HEK293 (cell line): ENCODE measurements around the gene HNF1B.

Source experiments
- CTCF ChIA-PET: fragments of 350-600 bp; formaldehyde crosslinking; extraction: SDS; loops from one replicate; lab custom pipeline; 2021; ENCODE audit warnings: antibody characterized with exemption; lab: Yijun Ruan, JAX
- POLR2A ChIA-PET: fragments of 300-600 bp; formaldehyde crosslinking; extraction: SDS; loops from one replicate; lab custom pipeline; 2020; ENCODE audit warnings: antibody characterized with exemption, inconsistent platforms; lab: Yijun Ruan, JAX
- H3K27ac ChIP-seq: fragments of 200-500 bp; sonication (Bioruptor generic); 2 replicates; pipeline ENCODE4 v1.5.1; 2014; ENCODE audit warnings: low read depth, low read length, control low read depth, inconsistent platforms; ENCODE audit errors: extremely low read depth
- H3K36me3 ChIP-seq, 2 experiments: fragments of 200-500 bp in 1 of 2; sonication (Bioruptor generic) in 1 of 2; 1 replicate in 1 of 2; 2 replicates in 1 of 2; pipeline ENCODE4 v1.5.1; 2014 to 2017; ENCODE audit warnings: inconsistent platforms in 2 of 2, low read length in 2 of 2; ENCODE audit not compliant: control insufficient read depth in 2 of 2, insufficient read depth in 1 of 2
- H3K4me1 ChIP-seq: fragments of 200-500 bp; sonication (Bioruptor generic); 2 replicates; pipeline ENCODE4 v1.5.1; 2014; ENCODE audit warnings: mild to moderate bottlenecking, low read length, inconsistent platforms; ENCODE audit not compliant: control insufficient read depth, insufficient read depth
- H3K4me3 ChIP-seq: 2 replicates; pipeline ENCODE4 v1.5.1; 2011; ENCODE audit warnings: low read depth, mild to moderate bottlenecking, control low read depth, low read length, moderate library complexity
- H3K9me3 ChIP-seq: fragments of 200-500 bp; sonication (Bioruptor generic); 2 replicates; pipeline ENCODE4 v1.5.1; 2014; ENCODE audit warnings: low read depth, low read length, inconsistent platforms; ENCODE audit not compliant: control insufficient read depth, insufficient read depth
- BCL11A ChIP-seq: fragments of 450-650 bp; formaldehyde crosslinking; IDR thresholded peaks from 2 replicates; pipeline ENCODE4 v1.5.1; 2016; ENCODE audit warnings: low read depth, missing biosample characterization, missing genetic modification characterization
- BCL11B ChIP-seq: fragments of 450-650 bp; formaldehyde crosslinking; IDR thresholded peaks from 2 replicates; pipeline ENCODE4 v1.5.1; 2016; ENCODE audit warnings: low read depth, missing biosample characterization, missing genetic modification characterization
- GLI2 ChIP-seq: fragments of 450-650 bp; formaldehyde crosslinking; IDR thresholded peaks from 2 replicates; pipeline ENCODE4; 2017; ENCODE audit warnings: missing biosample characterization, missing genetic modification characterization, low read depth, borderline replicate concordance
- HOXD13 ChIP-seq: sonication (generic); formaldehyde crosslinking; IDR thresholded peaks from 2 replicates; pipeline ENCODE4 v1.8.0; 2022; ENCODE audit warnings: missing genetic modification reagents, borderline replicate concordance
- KLF16 ChIP-seq: fragments of 450-650 bp; formaldehyde crosslinking; IDR thresholded peaks from 2 replicates; pipeline ENCODE4 v1.5.1; 2017; ENCODE audit warnings: missing biosample characterization, missing genetic modification characterization
- PATZ1 ChIP-seq: fragments of 450-650 bp; formaldehyde crosslinking; IDR thresholded peaks from 2 replicates; pipeline ENCODE4 v1.5.1; 2016; ENCODE audit warnings: missing biosample characterization, missing genetic modification characterization
- SP2 ChIP-seq: fragments of 450-650 bp; formaldehyde crosslinking; IDR thresholded peaks from 2 replicates; pipeline ENCODE4 v1.5.1; 2016; ENCODE audit warnings: missing biosample characterization, missing genetic modification characterization
- ZBTB20 ChIP-seq: fragments of 450-650 bp; formaldehyde crosslinking; IDR thresholded peaks from 2 replicates; pipeline ENCODE4 v1.5.1; 2016; ENCODE audit warnings: missing biosample characterization, missing genetic modification characterization
- ZNF112 ChIP-seq: fragments of 450-650 bp; formaldehyde crosslinking; IDR thresholded peaks from 2 replicates; pipeline ENCODE4 v1.5.0; 2017; ENCODE audit warnings: missing biosample characterization, missing genetic modification characterization
- ZNF174 ChIP-seq: fragments of 450-650 bp; formaldehyde crosslinking; IDR thresholded peaks from 2 replicates; pipeline ENCODE4 v1.5.0; 2017; ENCODE audit warnings: missing biosample characterization, mild to moderate bottlenecking, missing genetic modification characterization
- ZNF211 ChIP-seq: fragments of 450-650 bp; formaldehyde crosslinking; IDR thresholded peaks from 2 replicates; pipeline ENCODE4 v1.5.1; 2016; ENCODE audit warnings: low read depth, missing biosample characterization, missing genetic modification characterization
- ZNF214 ChIP-seq: fragments of 450-650 bp; formaldehyde crosslinking; IDR thresholded peaks from 2 replicates; pipeline ENCODE4 v1.5.1; 2017; ENCODE audit warnings: missing biosample characterization, mild to moderate bottlenecking, missing genetic modification characterization, borderline replicate concordance
- ZNF239 ChIP-seq: fragments of 450-650 bp; formaldehyde crosslinking; IDR thresholded peaks from 2 replicates; pipeline ENCODE4 v1.5.1; 2016; ENCODE audit warnings: missing biosample characterization, missing genetic modification characterization
- ZNF266 ChIP-seq: fragments of 450-650 bp; formaldehyde crosslinking; IDR thresholded peaks from 2 replicates; pipeline ENCODE4 v1.5.1; 2016; ENCODE audit warnings: missing biosample characterization, missing genetic modification characterization, low read depth
- ZNF274 ChIP-seq, 2 experiments: fragments of 200-500 bp in 1 of 2; fragments of 450-650 bp in 1 of 2; sonication (Bioruptor generic) in 1 of 2; formaldehyde crosslinking in 1 of 2; IDR thresholded peaks; 2 replicates each; pipeline versions ENCODE4 v1.5.1 to v1.6.1; 2014 to 2016; ENCODE audit warnings: borderline replicate concordance in 1 of 2, inconsistent platforms in 1 of 2, low read length in 1 of 2, missing biosample characterization in 1 of 2, missing genetic modification characterization in 1 of 2
- ZNF350 ChIP-seq: fragments of 450-650 bp; formaldehyde crosslinking; IDR thresholded peaks from 2 replicates; pipeline ENCODE4 v1.5.0; 2017; ENCODE audit warnings: missing biosample characterization, mild to moderate bottlenecking, missing genetic modification characterization
- ZNF416 ChIP-seq: fragments of 450-650 bp; formaldehyde crosslinking; IDR thresholded peaks from 2 replicates; pipeline ENCODE4 v1.5.1; 2016; ENCODE audit warnings: missing biosample characterization, missing genetic modification characterization
- ZNF510 ChIP-seq: fragments of 450-650 bp; formaldehyde crosslinking; IDR thresholded peaks from 2 replicates; pipeline ENCODE4 v1.5.1; 2018; ENCODE audit warnings: mild to moderate bottlenecking, missing genetic modification characterization, missing biosample characterization; ENCODE audit not compliant: insufficient replicate concordance
- ZNF571 ChIP-seq: fragments of 450-650 bp; formaldehyde crosslinking; IDR thresholded peaks from 2 replicates; pipeline ENCODE4 v1.5.0; 2017; ENCODE audit warnings: missing biosample characterization, missing genetic modification characterization
- ZNF626 ChIP-seq: fragments of 450-650 bp; sonication (Bioruptor Pico); formaldehyde crosslinking; IDR thresholded peaks from 2 replicates; pipeline ENCODE4 v1.5.1; 2018; ENCODE audit warnings: missing biosample characterization, missing genetic modification characterization, inconsistent platforms
- ZNF639 ChIP-seq: fragments of 450-650 bp; formaldehyde crosslinking; IDR thresholded peaks from 2 replicates; pipeline ENCODE4 v1.5.1; 2016; ENCODE audit warnings: missing biosample characterization, missing genetic modification characterization
- ZNF707 ChIP-seq: fragments of 450-650 bp; formaldehyde crosslinking; IDR thresholded peaks from 2 replicates; pipeline ENCODE4 v1.5.1; 2016; ENCODE audit warnings: missing biosample characterization, missing genetic modification characterization
- ZNF843 ChIP-seq: fragments of 450-650 bp; formaldehyde crosslinking; IDR thresholded peaks from 2 replicates; pipeline ENCODE4 v1.5.1; 2016; ENCODE audit warnings: missing biosample characterization, missing genetic modification characterization
- ZXDB ChIP-seq: fragments of 450-650 bp; formaldehyde crosslinking; IDR thresholded peaks from 2 replicates; pipeline ENCODE4 v1.5.1; 2016; ENCODE audit warnings: missing biosample characterization, missing genetic modification characterization
- TF ChIP-seq, protein P1 (sequence below): fragments of 450-650 bp; formaldehyde crosslinking; IDR thresholded peaks from 2 replicates; pipeline ENCODE4 v1.5.1; 2016; ENCODE audit warnings: missing biosample characterization, missing genetic modification characterization
- TF ChIP-seq, protein P2 (sequence below): fragments of 450-650 bp; formaldehyde crosslinking; IDR thresholded peaks from 2 replicates; pipeline ENCODE4 v1.5.1; 2016; ENCODE audit warnings: missing biosample characterization, missing genetic modification characterization, borderline replicate concordance

The HNF1B gene

GRCh38 chr17:37664214-37664613 lies 80.6 kb downstream of the HNF1B start:
- CTCF ChIA-PET: interaction anchor here (0.6 to 3.3 kb wide), 2 partner anchors 14 to 125 kb away, joined by 3 to 18 read pairs; no protein-coding TSS in a partner anchor
- Histone ChIP-seq H3K36me3 (no peaks in the 10 kb centered on the region), H3K4me1 (no peaks in the 10 kb centered on the region), H3K4me3 (no peak overlapping the region), H3K9me3 (no peaks in the 10 kb centered on the region), H3K27ac (no peak overlapping the region)
- POLR2A ChIA-PET: no interaction called here
- TF ChIP-seq KLF16 (tag by site-specific recombination) (no peak), PATZ1 (tag by site-specific recombination) (no peak), SP2 (tag by site-specific recombination) (no peak), BCL11B (tag by site-specific recombination) (no peak), ZNF174 (tag by site-specific recombination) (no peak), ZNF510 (tag by site-specific recombination) (no peak), ZNF350 (no peak), ZNF707 (tag by site-specific recombination) (no peak), ZNF416 (tag by site-specific recombination) (no peak), HOXD13 (CRISPR knock-in tag) (no peak), ZXDB (tag by site-specific recombination) (no peak), ZNF112 (no peak)
- TF ChIP-seq, protein P1, sequence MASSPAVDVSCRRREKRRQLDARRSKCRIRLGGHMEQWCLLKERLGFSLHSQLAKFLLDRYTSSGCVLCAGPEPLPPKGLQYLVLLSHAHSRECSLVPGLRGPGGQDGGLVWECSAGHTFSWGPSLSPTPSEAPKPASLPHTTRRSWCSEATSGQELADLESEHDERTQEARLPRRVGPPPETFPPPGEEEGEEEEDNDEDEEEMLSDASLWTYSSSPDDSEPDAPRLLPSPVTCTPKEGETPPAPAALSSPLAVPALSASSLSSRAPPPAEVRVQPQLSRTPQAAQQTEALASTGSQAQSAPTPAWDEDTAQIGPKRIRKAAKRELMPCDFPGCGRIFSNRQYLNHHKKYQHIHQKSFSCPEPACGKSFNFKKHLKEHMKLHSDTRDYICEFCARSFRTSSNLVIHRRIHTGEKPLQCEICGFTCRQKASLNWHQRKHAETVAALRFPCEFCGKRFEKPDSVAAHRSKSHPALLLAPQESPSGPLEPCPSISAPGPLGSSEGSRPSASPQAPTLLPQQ (tag by site-specific recombination): no peak

- H3K4me1 ChIP-seq: no peaks in the 10 kb centered on the region
- H3K4me3 ChIP-seq: no peak overlapping the region
- H3K36me3 ChIP-seq: no peaks in the 10 kb centered on the region
- CTCF ChIA-PET: interaction anchor here (0.6 to 3.3 kb wide), 4 partner anchors 12 to 108 kb away, joined by 3 to 18 read pairs (median 4); no protein-coding TSS in a partner anchor
- no peaks in the 10 kb centered on the region for H3K9me3 ChIP-seq
- no peak overlapping the region for H3K27ac ChIP-seq
- POLR2A ChIA-PET: no interaction called here
- TF ChIP-seq ZNF274 (IDR thresholded peaks at IDR 0.05; ENCODE audit: low read length) (no peak), ZNF274 (tag by site-specific recombination; IDR thresholded peaks at IDR 0.05; ENCODE audit: borderline replicate concordance) (no peak), ZNF843 (tag by site-specific recombination) (no peak), ZNF639 (tag by site-specific recombination) (no peak), ZNF211 (no peak), ZNF239 (tag by site-specific recombination) (no peak), ZBTB20 (tag by site-specific recombination) (no peak), ZNF571 (no peak), BCL11A (no peak), ZNF214 (tag by site-specific recombination) (no peak), ZNF626 (tag by site-specific recombination) (no peak), GLI2 (no peak), ZNF266 (tag by site-specific recombination) (no peak)
- TF ChIP-seq, protein P2, sequence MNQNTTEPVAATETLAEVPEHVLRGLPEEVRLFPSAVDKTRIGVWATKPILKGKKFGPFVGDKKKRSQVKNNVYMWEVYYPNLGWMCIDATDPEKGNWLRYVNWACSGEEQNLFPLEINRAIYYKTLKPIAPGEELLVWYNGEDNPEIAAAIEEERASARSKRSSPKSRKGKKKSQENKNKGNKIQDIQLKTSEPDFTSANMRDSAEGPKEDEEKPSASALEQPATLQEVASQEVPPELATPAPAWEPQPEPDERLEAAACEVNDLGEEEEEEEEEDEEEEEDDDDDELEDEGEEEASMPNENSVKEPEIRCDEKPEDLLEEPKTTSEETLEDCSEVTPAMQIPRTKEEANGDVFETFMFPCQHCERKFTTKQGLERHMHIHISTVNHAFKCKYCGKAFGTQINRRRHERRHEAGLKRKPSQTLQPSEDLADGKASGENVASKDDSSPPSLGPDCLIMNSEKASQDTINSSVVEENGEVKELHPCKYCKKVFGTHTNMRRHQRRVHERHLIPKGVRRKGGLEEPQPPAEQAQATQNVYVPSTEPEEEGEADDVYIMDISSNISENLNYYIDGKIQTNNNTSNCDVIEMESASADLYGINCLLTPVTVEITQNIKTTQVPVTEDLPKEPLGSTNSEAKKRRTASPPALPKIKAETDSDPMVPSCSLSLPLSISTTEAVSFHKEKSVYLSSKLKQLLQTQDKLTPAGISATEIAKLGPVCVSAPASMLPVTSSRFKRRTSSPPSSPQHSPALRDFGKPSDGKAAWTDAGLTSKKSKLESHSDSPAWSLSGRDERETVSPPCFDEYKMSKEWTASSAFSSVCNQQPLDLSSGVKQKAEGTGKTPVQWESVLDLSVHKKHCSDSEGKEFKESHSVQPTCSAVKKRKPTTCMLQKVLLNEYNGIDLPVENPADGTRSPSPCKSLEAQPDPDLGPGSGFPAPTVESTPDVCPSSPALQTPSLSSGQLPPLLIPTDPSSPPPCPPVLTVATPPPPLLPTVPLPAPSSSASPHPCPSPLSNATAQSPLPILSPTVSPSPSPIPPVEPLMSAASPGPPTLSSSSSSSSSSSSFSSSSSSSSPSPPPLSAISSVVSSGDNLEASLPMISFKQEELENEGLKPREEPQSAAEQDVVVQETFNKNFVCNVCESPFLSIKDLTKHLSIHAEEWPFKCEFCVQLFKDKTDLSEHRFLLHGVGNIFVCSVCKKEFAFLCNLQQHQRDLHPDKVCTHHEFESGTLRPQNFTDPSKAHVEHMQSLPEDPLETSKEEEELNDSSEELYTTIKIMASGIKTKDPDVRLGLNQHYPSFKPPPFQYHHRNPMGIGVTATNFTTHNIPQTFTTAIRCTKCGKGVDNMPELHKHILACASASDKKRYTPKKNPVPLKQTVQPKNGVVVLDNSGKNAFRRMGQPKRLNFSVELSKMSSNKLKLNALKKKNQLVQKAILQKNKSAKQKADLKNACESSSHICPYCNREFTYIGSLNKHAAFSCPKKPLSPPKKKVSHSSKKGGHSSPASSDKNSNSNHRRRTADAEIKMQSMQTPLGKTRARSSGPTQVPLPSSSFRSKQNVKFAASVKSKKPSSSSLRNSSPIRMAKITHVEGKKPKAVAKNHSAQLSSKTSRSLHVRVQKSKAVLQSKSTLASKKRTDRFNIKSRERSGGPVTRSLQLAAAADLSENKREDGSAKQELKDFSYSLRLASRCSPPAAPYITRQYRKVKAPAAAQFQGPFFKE (tag by site-specific recombination): no peak
Measured at GRCh38 chr17:37662353-37662752, 82.5 kb downstream of the HNF1B start.
